ENCODE data around the gene IFI27.

IFI27 gene

GRCh38 chr14:94125659-94126418 is 15.3 kb downstream of the IFI27 start:
- DNase-seq (ENCODE audit: low read depth), result no peak

GRCh38 chr14:94126419-94126677 is 15.8 kb downstream of the IFI27 start:
- DNase-seq (ENCODE audit: low read depth), result no peak

GRCh38 chr14:94126800-94127199 is 16.3 kb downstream of the IFI27 start:
- DNase-seq (ENCODE audit: low read depth), result no peak

GRCh38 chr14:94127330-94127729 is 16.8 kb downstream of the IFI27 start:
- DNase-seq (ENCODE audit: low read depth), result no peak

- DNase-seq (ENCODE audit: low read depth), result no peak
These were observed 17.8 kb downstream of the IFI27 start for GRCh38 chr14:94128216-94128839.

- DNase-seq (ENCODE audit: low read depth), result peak; percentile 59
These were observed 18.7 kb downstream of the IFI27 start, which contains the start of gene IFI27L2 for GRCh38 chr14:94129111-94129757. Gene IFI27L2 (minus strand): TSS chr14:94129604. CDS start chr14:94129564, 40 bp downstream.

GRCh38 chr14:94129758-94130414 is 19.4 kb downstream of the IFI27 start:
- DNase-seq (ENCODE audit: low read depth), result no peak

GRCh38 chr14:94132285-94132887 is 21.9 kb downstream of the IFI27 start:
- DNase-seq (ENCODE audit: low read depth), result peak; percentile 51

GRCh38 chr14:94135476-94135875 is 24.9 kb downstream of the IFI27 start:
- no peak for DNase-seq (ENCODE audit: low read depth)

- DNase-seq (ENCODE audit: low read depth), result peak; percentile 83
These were observed 26.2 kb downstream of the IFI27 start for GRCh38 chr14:94136575-94137331.

- no peak for DNase-seq (ENCODE audit: low read depth)
These were observed 27.7 kb downstream of the IFI27 start for GRCh38 chr14:94138251-94138650.

GRCh38 chr14:94139006-94139405 is 28.5 kb downstream of the IFI27 start:
- DNase-seq (ENCODE audit: low read depth), result no peak

GRCh38 chr14:94139421-94139820 is 28.9 kb downstream of the IFI27 start:
- DNase-seq (ENCODE audit: low read depth), result no peak

GRCh38 chr14:94142247-94142646 is 31.7 kb downstream of the IFI27 start:
- no peak for DNase-seq (ENCODE audit: low read depth)

- DNase-seq (ENCODE audit: low read depth), result no peak
These were observed 32.3 kb downstream of the IFI27 start for GRCh38 chr14:94142836-94143235.

- no peak for DNase-seq (ENCODE audit: low read depth)
These were observed 32.7 kb downstream of the IFI27 start for GRCh38 chr14:94143239-94143638.

- DNase-seq (ENCODE audit: low read depth), result no peak
These were observed 33.2 kb downstream of the IFI27 start for GRCh38 chr14:94143711-94144110.

- no peak for DNase-seq (ENCODE audit: low read depth)
These were observed 34.2 kb downstream of the IFI27 start for GRCh38 chr14:94144765-94145164.

GRCh38 chr14:94145902-94146527 is 35.5 kb downstream of the IFI27 start:
- no peak for DNase-seq (ENCODE audit: low read depth)

- DNase-seq (ENCODE audit: low read depth), result no peak
These were observed 42.1 kb downstream of the IFI27 start for GRCh38 chr14:94152676-94153075.

GRCh38 chr14:94153750-94154342 is 43.3 kb downstream of the IFI27 start:
- no peak for DNase-seq (ENCODE audit: low read depth)

All from activated T-cell treated with anti-CD3 and anti-CD28 coated beads for 24 hours (primary cell).